HG03159 (cell line): ENCODE data around the gene MYOCD.

Source experiments
- ATAC-seq: cut with Tn5 transposase; IDR thresholded peaks from one replicate; pipeline ENCODE4 v1.9.1; 2021; ENCODE audit warnings: mild to moderate bottlenecking, moderate library complexity; ENCODE audit not compliant: unreplicated experiment

Gene MYOCD

DNA sequence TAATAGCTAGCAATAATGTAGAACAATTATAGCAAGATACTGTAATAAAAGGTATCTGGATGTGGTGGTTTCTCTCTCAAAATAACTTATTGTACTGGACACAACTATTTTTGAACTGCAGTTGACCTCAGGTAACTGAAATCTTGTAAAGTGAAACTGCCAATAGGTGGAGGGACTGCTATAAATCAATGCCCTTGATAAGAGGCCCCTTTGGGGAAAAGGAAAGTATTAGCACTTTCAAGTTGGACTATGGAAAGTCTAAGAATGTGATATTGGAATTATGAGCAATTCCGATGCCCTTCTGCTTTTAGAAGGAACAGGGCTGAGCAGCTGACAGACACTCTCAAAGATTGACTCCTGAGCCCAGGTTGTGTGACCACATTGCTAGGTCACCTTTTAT is 79.1 kb downstream of the MYOCD start:
- no peak for ATAC-seq

GRCh38 chr17:12745486-12745885 is 79.8 kb downstream of the MYOCD start:
- ATAC-seq = no peak

GRCh38 chr17:12756786-12757185 is 91.1 kb downstream of the MYOCD start:
- no peak for ATAC-seq

- ATAC-seq = no peak
Measured at GRCh38 chr17:12759090-12759489, 93.4 kb downstream of the MYOCD start.

GRCh38 chr17:12765548-12765947 is 99.9 kb downstream of the MYOCD start:
- ATAC-seq = no peak

DNA sequence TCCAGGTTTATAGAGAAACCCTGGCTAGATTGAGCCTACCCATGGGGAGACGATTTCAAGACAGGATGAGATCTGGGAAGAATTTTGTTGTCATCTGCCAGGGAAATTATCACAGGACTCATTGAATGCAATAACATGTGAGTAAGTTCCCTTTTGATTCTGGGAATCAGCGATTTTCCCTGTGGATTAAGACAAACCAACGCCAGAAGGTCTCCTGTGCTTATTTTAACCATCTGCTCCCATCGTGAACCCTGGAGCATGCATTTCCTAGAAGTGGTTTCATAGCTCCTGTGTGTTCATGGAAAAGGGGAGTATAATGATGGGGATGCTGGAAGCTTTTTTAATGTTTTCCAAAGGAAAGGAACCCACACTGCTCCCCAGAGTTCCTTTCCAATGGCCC is 102.6 kb downstream of the MYOCD start:
- ATAC-seq = no peak

DNA sequence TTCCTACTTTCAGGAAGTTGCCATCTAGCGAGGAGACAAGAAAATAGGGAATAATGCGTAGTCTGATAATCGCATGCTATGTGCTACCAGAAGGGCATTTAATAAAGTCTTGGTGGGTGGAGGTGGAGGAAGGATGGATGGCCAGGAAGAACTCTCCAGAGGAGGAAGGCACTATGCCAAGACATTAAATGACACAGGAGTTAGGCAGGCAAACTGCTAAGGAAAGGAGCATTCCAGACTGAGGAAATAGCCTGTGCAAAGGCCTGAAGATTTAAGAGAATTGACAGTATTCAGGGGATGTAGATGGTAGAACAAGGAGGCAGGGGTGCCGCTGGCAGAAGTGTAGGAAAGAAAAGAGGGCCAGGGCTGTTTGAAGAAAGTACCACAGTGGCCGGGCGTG is 104.3 kb downstream of the MYOCD start:
- ATAC-seq = no peak

- ATAC-seq = no peak
Measured at GRCh38 chr17:12773153-12773552, 107.5 kb downstream of the MYOCD start.

DNA sequence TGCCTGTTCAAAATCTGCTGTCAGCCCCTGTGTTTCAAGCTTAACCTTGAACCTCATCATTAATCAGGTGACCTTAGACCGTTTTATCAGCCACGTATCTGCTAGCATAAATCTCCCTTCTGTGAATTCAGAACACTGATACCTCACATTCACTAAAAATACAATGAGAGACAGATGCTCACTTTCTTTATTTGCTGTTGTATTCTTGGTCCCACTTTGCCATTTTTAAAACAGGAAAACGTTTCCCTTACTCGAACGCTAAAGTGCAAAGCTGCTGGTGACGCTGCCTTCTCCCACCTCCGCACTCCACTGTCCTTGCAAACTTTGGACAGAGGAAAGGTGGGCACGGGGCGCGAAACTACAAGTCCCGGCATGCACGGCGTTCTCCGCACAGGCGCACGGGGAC is 123.4 kb downstream of the MYOCD start:
- peak; percentile 87 for ATAC-seq

- ATAC-seq = peak; percentile 78
Measured at GRCh38 chr17:12789481-12790248, 124.0 kb downstream of the MYOCD start, which contains the start of gene ARHGAP44. TSS of gene ARHGAP44 (plus strand) at chr17:12789498. CDS start at chr17:12789839, 341 bp downstream.

- ATAC-seq = no peak
Measured at GRCh38 chr17:12790249-12791106, 124.8 kb downstream of the MYOCD start.

DNA sequence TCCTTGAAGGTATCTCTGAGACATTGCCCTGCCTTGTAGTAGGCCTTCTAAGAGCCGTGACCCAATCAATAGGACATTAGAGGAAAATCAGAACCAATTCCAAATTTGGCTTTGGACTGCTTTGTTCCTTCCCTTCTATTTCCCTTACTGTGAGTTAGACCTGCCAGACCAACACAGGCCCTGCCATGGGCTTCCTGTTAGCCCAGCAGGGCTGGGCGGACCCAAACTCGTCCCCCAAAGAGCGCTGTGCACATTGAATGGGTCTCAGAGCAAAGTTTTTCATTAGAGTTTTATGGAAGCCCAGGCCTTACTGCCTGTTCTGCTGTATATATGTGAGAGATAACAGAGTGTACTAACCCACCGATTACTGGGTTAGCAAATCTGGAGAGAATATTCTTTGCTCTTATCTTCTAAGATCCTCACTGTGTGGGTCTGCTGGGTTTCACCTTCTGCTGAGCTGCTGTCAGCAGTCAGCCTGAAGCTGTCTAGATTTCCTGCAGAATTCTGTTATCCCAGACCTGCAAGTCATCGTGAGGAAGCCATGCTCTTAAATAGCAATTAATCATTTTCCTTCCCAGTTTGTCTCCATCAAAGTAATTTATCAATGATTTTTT is 129.3 kb downstream of the MYOCD start:
- ATAC-seq = no peak

DNA sequence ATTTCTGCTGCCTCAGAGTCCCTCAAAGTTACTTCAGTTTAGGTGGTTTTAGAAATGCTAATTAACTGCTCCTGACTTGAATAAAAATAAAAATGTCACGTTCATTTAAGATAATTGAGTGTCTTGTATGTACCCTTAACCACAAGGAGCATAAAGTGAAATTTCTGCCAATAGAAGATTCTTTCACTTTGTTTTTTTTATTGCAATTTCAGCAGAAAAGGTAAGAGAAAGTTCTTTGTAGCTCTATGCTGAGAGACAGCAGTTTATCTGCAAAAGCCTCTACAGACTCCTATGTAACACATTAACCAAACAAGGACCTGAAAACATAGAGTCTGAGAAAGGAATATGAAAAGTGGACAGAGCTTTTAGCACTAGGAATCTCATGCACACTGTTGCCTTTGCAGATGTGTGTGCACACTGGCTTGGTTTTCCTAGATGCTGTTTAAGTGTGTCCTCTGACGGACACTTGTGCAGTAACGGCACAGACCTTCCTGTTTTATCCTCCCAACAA is 135.2 kb downstream of the MYOCD start:
- ATAC-seq = no peak

DNA sequence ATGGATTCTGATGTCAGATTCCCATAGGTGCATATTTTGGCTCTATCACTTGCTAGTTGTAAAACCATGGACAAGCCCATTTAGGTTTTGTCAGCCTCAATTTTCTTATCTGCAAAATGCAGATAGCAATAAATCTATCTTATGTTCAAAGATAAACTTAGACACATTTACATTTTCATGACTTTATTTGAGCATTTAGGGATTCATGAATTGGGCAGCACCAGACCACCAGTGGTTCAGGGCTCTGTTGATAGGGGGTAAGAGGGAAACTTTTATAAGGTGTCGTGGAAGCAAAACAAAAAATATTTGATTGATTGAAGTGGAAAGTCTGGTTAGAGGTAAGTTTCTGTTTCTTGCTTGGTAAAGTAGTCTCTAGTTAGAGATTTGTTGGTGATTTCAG is 140.9 kb downstream of the MYOCD start:
- no peak for ATAC-seq

DNA sequence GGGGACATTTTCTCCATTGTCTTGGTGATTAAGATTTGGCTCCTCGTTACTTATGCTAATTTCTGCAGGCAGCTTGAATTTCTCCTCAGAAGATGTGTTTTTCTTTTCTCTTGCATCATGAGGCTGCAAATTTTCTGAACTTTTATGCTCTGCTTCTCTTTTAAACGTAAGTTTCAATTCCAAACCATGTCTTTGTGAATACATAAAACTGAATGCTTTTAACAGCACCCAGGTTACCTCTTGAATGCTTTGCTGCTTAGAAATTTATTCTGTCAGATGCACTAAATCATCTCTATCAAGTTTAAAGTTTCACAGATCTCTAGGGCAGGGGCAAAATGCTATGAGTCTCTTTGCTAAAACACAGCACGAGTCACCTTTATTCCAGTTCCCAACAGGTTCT is 143.0 kb downstream of the MYOCD start:
- no peak for ATAC-seq

DNA sequence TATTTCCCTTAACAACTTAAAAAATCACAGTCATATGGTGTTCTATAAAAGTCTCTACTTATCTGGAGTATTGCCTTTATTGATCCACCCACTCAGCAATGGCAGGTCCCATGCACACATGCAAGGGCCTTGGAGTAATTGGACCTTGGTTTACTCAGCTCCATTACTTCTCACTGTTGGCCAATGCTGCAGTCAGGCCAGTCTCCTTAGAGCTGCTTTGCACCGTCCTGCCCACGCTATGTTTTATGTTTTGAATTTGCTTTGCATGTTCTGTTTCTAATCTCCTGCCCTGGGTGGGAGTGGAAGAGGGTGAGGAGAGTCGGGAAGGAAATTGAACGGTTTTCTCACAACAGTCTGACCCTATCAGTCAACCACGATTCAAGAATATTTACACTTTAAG is 147.2 kb downstream of the MYOCD start:
- ATAC-seq = no peak

DNA sequence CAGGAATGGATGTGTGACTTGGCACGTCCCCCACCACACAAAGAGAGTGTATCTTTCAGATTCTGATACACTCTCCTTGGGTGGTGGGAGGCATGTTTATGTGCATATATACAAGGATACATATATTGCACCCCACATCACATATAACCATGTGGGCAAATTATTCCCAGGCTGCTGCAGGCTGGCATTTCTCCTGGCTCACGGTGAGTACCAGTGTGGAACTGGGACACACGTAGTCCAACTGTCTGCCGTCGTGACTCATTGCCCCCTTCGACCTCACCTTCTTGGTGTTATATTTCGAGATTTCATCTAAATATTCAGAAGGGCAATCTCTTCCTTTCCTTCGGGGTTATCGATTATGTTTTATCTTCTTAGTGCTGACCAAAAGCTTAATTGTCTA is 148.0 kb downstream of the MYOCD start:
- ATAC-seq = no peak

DNA sequence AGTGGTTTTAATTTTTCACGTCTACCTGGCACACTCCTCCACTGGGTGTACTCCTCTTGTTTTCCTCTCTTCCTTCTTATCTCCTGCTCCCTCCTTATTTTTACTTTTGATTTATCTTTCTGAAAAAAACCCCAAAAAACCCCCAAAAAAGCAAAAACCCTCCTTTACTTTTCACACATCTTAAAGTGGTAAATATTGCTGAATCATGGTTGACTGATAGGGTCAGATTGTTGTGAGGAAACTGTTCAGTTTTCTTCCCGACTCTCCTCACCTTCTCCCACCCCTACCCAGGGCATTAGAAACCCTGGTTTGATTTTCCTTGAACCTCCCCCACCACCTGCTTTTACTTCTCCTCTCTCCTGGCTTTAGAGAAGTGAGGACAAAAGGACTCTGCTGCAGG is 149.0 kb downstream of the MYOCD start:
- ATAC-seq = no peak

DNA sequence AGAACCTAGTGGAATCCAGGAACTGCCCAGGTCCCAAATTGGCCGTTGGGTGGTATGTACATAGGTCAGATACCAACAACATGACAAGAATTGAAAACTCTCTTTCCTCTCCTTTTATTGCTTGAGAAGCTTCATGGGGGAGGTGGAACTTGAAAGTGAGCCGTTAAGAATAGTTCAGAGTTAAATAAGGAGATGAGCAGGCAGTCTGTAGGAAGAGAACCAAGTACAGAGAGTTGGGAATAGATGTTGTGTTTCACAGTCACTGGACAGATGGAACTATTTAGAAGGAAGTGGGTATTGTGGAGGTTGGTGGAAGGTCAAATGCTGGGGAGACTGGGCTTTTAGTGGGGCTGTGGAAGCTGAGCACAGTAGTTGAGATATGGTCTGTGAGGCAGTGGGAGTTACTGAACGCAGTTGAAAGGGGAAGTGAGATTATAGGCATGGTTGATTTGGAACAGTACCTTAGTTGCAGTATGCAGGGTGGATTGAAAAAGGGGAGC is 150.0 kb downstream of the MYOCD start:
- peak; percentile 100 for ATAC-seq
